ENCODE data around the gene NADSYN1. TPM values are rescaled to one million over a fixed set of nuclear protein-coding genes. Genes with fewer than 3 reads are reported as not detected.

The NADSYN1 gene
- total and polyA plus RNA-seq, 4 donors: 26.1 to 64.0 (median 47.5) TPM

DNA sequence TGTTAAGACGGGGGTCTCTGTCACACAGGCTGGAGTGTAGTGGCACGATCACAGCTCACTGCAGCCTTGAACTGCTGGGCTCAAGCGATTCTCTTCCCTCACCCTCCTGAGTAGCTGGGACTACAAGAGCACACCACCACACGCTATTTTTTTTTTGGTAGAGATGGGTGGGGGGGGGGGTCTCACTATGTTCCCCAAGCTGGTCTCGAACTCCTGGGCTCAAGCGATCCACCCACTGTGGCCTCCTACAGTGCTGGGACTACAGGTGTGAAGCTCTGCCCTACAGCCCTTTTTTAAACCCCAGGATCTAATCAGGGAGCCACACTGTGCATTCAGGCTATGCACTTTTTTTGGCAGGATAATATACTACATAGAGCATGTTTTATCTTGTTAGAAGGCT, 3.4 kb upstream of the NADSYN1 start:
- Histone ChIP-seq H3K27me3 (ENCODE audit: control insufficient read depth, insufficient read depth, low read length) (no peaks in the 10 kb centered on the region), H3K4me3 (ENCODE audit: low read depth, low read length) (peak overlapping the region; percentile 94), H3K4me1 (ENCODE audit: control insufficient read depth, insufficient read depth, low read length) (peaks cover 43% of the 10 kb centered on the region)

DNA sequence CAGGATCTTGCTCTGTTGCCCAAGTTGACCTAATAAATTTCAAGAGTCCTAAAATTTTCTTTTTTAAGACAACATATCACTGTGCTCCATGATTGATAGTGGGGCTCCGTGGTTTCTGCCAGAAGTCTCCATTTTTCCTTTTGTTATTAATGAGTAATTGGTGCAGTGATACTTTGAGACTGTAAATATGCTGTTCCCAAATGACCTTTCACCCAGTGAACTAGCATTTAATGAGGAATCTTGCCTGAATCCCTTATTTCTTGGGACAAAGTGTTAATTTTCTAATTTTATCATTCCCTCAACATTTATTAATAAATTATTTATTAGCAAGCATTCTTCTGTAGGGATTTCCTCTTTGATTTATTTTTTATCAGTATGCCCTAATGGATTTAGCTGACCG, 2.5 kb upstream of the NADSYN1 start:
- Histone ChIP-seq H3K27ac (ENCODE audit: low read depth, low read length) (no peak overlapping the region), H3K36me3 (ENCODE audit: control insufficient read depth, insufficient read depth, low read length) (no peaks in the 10 kb centered on the region), H3K4me1 (ENCODE audit: control insufficient read depth, insufficient read depth, low read length) (peaks cover 44% of the 10 kb centered on the region), H3K27me3 (ENCODE audit: control insufficient read depth, insufficient read depth, low read length) (no peaks in the 10 kb centered on the region), H3K9me3 (ENCODE audit: control insufficient read depth, insufficient read depth, low read length) (no peaks in the 10 kb centered on the region), H3K4me3 (ENCODE audit: low read depth, low read length) (no peak overlapping the region)
- 100% methylated on average over 1 of the region's 2 CpGs for WGBS (ENCODE audit: insufficient coverage)
- DNase-seq (ENCODE audit: low read depth in 4 of 6, low spot score in 6 of 6): no peak

More for the DNA sequence above, 3.4 kb upstream of the NADSYN1 start:
- 14% methylated on average over 2 of the region's 6 CpGs for WGBS (ENCODE audit: insufficient coverage)
- Histone ChIP-seq H3K9me3 (ENCODE audit: control insufficient read depth, insufficient read depth, low read length) (no peaks in the 10 kb centered on the region), H3K36me3 (ENCODE audit: control insufficient read depth, insufficient read depth, low read length) (peaks cover 7% of the 10 kb centered on the region), H3K27ac (ENCODE audit: low read depth, low read length) (no peak overlapping the region)
- DNase-seq (ENCODE audit: low read depth in 4 of 6, low spot score in 6 of 6): peak in 1 of 6 donors; percentile 17

DNA sequence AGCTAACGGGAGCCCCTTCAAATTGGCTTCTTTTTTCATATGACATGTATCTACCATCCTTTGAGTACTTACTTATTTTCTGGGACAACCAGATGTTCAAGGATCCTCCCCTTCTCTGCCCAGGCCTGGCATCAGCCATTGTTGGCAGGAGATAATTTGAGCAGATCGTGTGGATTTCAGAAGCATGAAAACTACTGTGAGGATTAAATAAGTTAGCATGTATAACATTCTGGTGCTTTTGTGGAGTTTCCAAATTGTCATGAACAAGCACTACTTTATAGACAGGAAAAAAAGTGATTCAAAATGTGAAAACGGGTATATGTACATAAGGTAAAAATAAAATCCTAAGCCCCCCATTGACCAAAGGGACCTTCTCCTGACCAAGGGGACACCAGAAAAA, 2.1 kb upstream of the NADSYN1 start:
- Histone ChIP-seq H3K9me3 (ENCODE audit: control insufficient read depth, insufficient read depth, low read length) (no peaks in the 10 kb centered on the region), H3K27me3 (ENCODE audit: control insufficient read depth, insufficient read depth, low read length) (no peaks in the 10 kb centered on the region), H3K4me3 (ENCODE audit: low read depth, low read length) (no peak overlapping the region), H3K27ac (ENCODE audit: low read depth, low read length) (no peak overlapping the region), H3K4me1 (ENCODE audit: control insufficient read depth, insufficient read depth, low read length) (peaks cover 44% of the 10 kb centered on the region), H3K36me3 (ENCODE audit: control insufficient read depth, insufficient read depth, low read length) (no peaks in the 10 kb centered on the region)
- WGBS (ENCODE audit: insufficient coverage): 63% methylated on average over 1 of the region's 3 CpGs
- DNase-seq (ENCODE audit: low read depth in 4 of 6, low spot score in 6 of 6): peak in 1 of 6 donors; percentile 52

DNA sequence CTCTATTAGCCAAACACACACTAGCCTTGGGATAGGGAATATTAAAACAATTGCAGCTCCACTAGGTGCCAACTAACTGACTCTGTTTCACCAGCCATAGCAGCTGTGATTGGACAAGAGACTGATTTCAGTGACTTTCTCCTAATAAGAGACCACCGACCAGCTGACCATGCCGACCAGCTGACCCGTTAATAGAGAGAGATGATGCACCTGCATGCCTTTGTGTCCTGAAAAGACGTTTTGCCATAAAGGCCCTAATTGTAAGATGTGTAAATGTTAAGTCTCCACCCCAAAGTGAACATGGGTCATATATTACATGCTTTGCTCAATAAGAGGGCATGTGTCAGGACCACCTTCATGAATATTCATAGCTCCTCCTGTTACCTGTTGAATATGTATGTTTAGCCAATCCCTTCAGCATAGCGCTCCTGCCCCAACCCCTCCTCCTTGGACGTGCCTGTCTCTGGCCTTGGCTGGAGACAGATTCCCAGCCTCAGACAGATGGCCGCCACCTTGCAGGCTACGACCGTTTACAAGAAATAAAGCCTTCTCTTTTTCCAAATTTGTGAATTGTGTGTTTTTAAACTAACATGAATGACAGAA, 1.3 kb upstream of the NADSYN1 start:
- DNase-seq (ENCODE audit: low read depth in 4 of 6, low spot score in 6 of 6): peak in 2 of 6 donors; percentile 35 to 36
- H3K4me1 ChIP-seq (ENCODE audit: control insufficient read depth, insufficient read depth, low read length): peaks cover 44% of the 10 kb centered on the region
- H3K27ac ChIP-seq (ENCODE audit: low read depth, low read length): peak overlapping the region; percentile 44

DNA sequence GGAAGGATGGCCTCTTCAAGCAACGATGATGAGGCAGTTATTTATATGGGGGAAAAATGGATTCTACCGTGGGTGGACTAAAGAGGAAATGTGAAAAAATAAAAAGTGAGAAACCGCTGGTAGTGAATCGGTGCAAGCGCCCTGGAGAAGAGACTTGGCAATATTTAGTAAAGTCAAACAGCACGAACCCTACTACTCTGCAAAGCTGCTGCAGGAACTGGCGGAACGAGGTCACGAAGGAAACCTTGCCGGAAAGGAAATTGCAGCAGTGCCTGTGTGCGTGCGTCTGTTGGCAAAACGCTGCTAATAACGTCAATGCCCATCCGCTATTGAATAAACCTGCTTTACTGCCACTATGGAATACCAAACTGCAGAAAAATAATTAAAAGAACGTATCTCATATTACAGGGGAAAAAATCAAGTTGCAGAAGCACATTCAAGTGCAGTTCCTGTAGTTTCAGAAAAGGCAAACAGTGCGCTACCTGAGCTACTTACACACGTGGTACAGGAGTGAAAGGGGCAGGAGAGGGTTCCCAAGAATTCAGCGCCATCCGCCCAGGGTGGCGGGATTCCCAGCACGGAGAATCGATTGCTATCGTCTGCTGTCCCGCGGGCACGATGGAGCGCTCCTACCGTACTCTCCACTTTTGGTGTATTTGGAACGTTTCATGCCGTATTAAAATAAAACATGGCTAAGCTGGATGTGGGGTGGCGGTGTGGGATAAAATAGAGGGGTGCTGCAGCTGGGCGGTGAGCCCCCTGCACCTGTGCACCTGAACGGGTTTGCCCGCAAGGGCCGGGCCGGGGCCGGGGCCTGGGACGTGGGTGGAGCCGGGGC, 585 bp upstream of the NADSYN1 start:
- Histone ChIP-seq H3K27me3 (ENCODE audit: control insufficient read depth, insufficient read depth, low read length) (no peaks in the 10 kb centered on the region), H3K27ac (ENCODE audit: low read depth, low read length) (peak overlapping the region; percentile 44), H3K4me1 (ENCODE audit: control insufficient read depth, insufficient read depth, low read length) (peaks cover 42% of the 10 kb centered on the region), H3K4me3 (ENCODE audit: low read depth, low read length) (peak overlapping the region; percentile 93), H3K9me3 (ENCODE audit: control insufficient read depth, insufficient read depth, low read length) (no peaks in the 10 kb centered on the region), H3K36me3 (ENCODE audit: control insufficient read depth, insufficient read depth, low read length) (peaks cover 12% of the 10 kb centered on the region)
- peak in 4 of 6 donors; percentile 26 to 79 (median 52) for DNase-seq (ENCODE audit: low read depth in 4 of 6, low spot score in 6 of 6)
- 5% methylated on average over 30 of the region's 40 CpGs for WGBS (ENCODE audit: insufficient coverage)

More for the DNA sequence above, 1.3 kb upstream of the NADSYN1 start:
- WGBS (ENCODE audit: insufficient coverage): 25% methylated on average over 2 of the region's 9 CpGs
- Histone ChIP-seq H3K9me3 (ENCODE audit: control insufficient read depth, insufficient read depth, low read length) (no peaks in the 10 kb centered on the region), H3K27me3 (ENCODE audit: control insufficient read depth, insufficient read depth, low read length) (no peaks in the 10 kb centered on the region), H3K4me3 (ENCODE audit: low read depth, low read length) (no peak overlapping the region), H3K36me3 (ENCODE audit: control insufficient read depth, insufficient read depth, low read length) (peaks cover 6% of the 10 kb centered on the region)

DNA sequence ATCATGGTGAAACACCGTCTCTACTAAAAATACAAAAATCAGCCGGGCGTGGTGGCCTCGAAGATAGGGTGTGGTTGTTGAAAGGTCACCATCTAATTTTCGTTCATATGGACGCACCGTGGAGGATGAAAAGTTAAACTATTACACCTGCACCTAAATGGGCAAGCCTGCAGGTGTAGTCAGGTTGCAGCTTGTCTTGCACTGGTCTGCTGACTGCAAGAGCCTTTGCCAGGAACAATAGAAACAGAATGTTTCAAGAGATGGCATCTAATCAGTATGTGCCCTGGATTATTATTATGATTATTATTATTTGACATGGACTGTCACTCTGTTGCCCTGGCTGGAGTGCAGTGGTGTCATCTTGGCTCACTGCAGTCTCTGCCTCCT, 908 bp downstream of the NADSYN1 start:
- H3K9me3 ChIP-seq (ENCODE audit: control insufficient read depth, insufficient read depth, low read length): no peaks in the 10 kb centered on the region
- 100% methylated on average over 2 of the region's 7 CpGs for WGBS (ENCODE audit: insufficient coverage)
- H3K4me3 ChIP-seq (ENCODE audit: low read depth, low read length): peak overlapping the region; percentile 93
- H3K27ac ChIP-seq (ENCODE audit: low read depth, low read length): no peak overlapping the region
- peaks cover 26% of the 10 kb centered on the region for H3K36me3 ChIP-seq (ENCODE audit: control insufficient read depth, insufficient read depth, low read length)
- H3K4me1 ChIP-seq (ENCODE audit: control insufficient read depth, insufficient read depth, low read length): peaks cover 35% of the 10 kb centered on the region
- H3K27me3 ChIP-seq (ENCODE audit: control insufficient read depth, insufficient read depth, low read length): no peaks in the 10 kb centered on the region
- no peak for DNase-seq (ENCODE audit: low read depth in 4 of 6, low spot score in 6 of 6)

DNA sequence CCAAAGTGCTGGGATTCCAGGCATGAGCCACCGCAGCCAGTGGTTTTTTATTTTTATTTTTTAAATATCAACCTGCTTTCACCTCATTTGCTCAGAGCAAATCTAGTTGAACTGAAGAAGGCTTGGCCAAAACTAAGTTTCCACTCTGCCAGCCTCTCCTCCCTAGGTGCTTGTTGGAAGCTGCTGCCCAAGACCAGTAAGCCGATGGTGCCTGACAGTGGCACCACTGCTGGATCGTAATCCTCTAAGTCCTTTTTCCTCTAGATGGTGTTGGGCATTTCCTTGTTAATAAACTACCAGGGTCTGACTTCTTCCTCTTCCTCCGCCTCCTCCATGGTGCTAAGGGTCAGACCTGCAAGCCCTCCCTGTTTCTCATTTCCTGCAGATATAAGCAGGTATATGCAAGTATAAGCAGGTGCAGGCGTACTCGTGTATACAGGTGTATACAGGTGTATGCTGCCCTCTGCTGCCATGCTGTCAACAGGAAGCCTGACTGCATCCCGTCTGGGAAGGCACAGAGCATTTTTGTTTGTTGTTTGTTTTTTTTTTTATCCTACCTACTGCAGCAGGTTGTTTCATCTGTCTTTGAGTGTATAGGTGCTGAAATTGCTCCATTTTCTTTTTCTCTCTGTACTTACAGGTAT, 1.6 kb downstream of the NADSYN1 start:
- no peak overlapping the region for H3K4me3 ChIP-seq (ENCODE audit: low read depth, low read length)
- WGBS (ENCODE audit: insufficient coverage): 70% methylated on average over 4 of the region's 7 CpGs
- H3K36me3 ChIP-seq (ENCODE audit: control insufficient read depth, insufficient read depth, low read length): peaks cover 33% of the 10 kb centered on the region

DNA sequence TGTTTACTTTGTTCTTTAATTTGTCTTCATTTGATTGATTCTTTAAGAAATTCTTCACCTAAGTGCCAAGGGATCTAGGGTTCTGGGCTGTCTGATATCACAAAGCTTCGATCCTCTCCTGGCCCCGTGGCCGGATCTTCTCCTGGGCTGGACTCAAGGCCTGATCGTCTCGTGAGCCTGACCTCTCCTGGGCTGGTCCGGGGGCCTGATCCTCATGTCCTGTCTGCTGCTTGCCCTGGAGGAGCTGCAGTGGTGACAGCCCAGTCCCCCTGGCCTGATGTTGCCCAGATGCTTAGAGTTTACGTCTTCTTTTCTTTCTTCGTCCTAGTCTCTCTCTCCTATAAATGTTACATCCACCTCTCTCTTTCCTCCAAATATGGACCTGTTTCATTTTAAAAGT, 3.3 kb downstream of the NADSYN1 start:
- WGBS (ENCODE audit: insufficient coverage): 95% methylated on average over 5 of the region's 8 CpGs
- DNase-seq (ENCODE audit: low read depth in 4 of 6, low spot score in 6 of 6): no peak
- Histone ChIP-seq H3K4me1 (ENCODE audit: control insufficient read depth, insufficient read depth, low read length) (peaks cover 33% of the 10 kb centered on the region), H3K27ac (ENCODE audit: low read depth, low read length) (no peak overlapping the region), H3K27me3 (ENCODE audit: control insufficient read depth, insufficient read depth, low read length) (no peaks in the 10 kb centered on the region), H3K9me3 (ENCODE audit: control insufficient read depth, insufficient read depth, low read length) (no peaks in the 10 kb centered on the region), H3K36me3 (ENCODE audit: control insufficient read depth, insufficient read depth, low read length) (peaks cover 40% of the 10 kb centered on the region), H3K4me3 (ENCODE audit: low read depth, low read length) (no peak overlapping the region)

More for the DNA sequence above, 1.6 kb downstream of the NADSYN1 start:
- peak in 1 of 6 donors; percentile 66 for DNase-seq (ENCODE audit: low read depth in 4 of 6, low spot score in 6 of 6)
- H3K9me3 ChIP-seq (ENCODE audit: control insufficient read depth, insufficient read depth, low read length): no peaks in the 10 kb centered on the region
- H3K27ac ChIP-seq (ENCODE audit: low read depth, low read length): no peak overlapping the region
- H3K27me3 ChIP-seq (ENCODE audit: control insufficient read depth, insufficient read depth, low read length): no peaks in the 10 kb centered on the region
- H3K4me1 ChIP-seq (ENCODE audit: control insufficient read depth, insufficient read depth, low read length): peaks cover 35% of the 10 kb centered on the region

DNA sequence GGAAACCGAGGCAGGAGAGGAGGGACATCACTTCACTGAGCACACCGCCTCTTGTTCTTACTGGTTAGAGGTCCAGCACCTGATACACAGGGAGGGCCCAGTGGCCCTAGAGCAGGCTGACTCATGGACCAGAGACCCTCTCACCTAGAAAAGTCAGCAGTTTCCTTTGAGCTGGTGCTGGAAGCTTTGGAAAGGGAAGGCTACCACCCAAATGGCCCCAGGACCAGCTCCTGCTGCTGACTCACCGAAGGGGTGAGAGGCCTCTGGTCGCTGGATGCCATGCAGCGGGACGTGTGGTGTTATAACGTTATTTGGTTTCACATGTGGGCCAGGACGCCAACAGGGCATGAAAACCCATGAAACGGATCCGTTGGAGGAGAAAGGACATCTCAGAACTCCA, 3.8 kb downstream of the NADSYN1 start:
- DNase-seq (ENCODE audit: low read depth in 4 of 6, low spot score in 6 of 6): no peak
- H3K9me3 ChIP-seq (ENCODE audit: control insufficient read depth, insufficient read depth, low read length): no peaks in the 10 kb centered on the region
- H3K4me3 ChIP-seq (ENCODE audit: low read depth, low read length): no peak overlapping the region
- H3K27me3 ChIP-seq (ENCODE audit: control insufficient read depth, insufficient read depth, low read length): no peaks in the 10 kb centered on the region
- peaks cover 30% of the 10 kb centered on the region for H3K4me1 ChIP-seq (ENCODE audit: control insufficient read depth, insufficient read depth, low read length)
- WGBS (ENCODE audit: insufficient coverage): 97% methylated on average over 9 of the region's 10 CpGs
- no peak overlapping the region for H3K27ac ChIP-seq (ENCODE audit: low read depth, low read length)
- H3K36me3 ChIP-seq (ENCODE audit: control insufficient read depth, insufficient read depth, low read length): peaks cover 45% of the 10 kb centered on the region

Data from spinal cord (tissue), 10 donors.